GM12878 (cell line): Measurements from ENCODE around the gene SDR9C7.

Source experiments
- ETV6 ChIP-seq, 2 experiments: fragments of 450-650 bp in 1 of 2; IDR thresholded peaks in 1 of 2; conservative IDR thresholded peaks in 1 of 2; 2 replicates each; pipeline ENCODE4 v1.6.1; 2014; ENCODE audit warnings: antibody characterized with exemption in 1 of 2, borderline replicate concordance in 1 of 2, low read depth in 1 of 2, mild to moderate bottlenecking in 1 of 2, moderate library complexity in 1 of 2
- JUND ChIP-seq: IDR thresholded peaks from 2 replicates; pipeline ENCODE4 v1.6.1; 2012; ENCODE audit warnings: low read depth, mild to moderate bottlenecking, low read length, improper control_type of control experiment, moderate library complexity
- POLR2A ChIP-seq: IDR thresholded peaks from 2 replicates; pipeline ENCODE4 v1.6.1; 2011; ENCODE audit warnings: low read depth, mild to moderate bottlenecking, low read length
- USF1 ChIP-seq: IDR thresholded peaks from 2 replicates; pipeline ENCODE4 v1.6.1; 2011; ENCODE audit warnings: borderline replicate concordance, low read depth, mild to moderate bottlenecking, moderate library complexity, mixed read lengths, low read length; ENCODE audit not compliant: insufficient read depth; ENCODE audit errors: extremely low read length
- TF ChIP-seq, protein P1 (sequence below), 3 experiments: IDR thresholded peaks in 2 of 3; conservative IDR thresholded peaks in 1 of 3; 2 replicates each; pipeline ENCODE4 v1.5.1; 2011; ENCODE audit warnings: low read depth in 3 of 3, low read length in 3 of 3, mild to moderate bottlenecking in 3 of 3, control low read depth in 2 of 3, moderate library complexity in 2 of 3, inconsistent platforms in 1 of 3, mixed read lengths in 1 of 3; ENCODE audit not compliant: control insufficient read depth in 2 of 3, insufficient read depth in 1 of 3; ENCODE audit errors: extremely low read depth in 1 of 3

DNA sequence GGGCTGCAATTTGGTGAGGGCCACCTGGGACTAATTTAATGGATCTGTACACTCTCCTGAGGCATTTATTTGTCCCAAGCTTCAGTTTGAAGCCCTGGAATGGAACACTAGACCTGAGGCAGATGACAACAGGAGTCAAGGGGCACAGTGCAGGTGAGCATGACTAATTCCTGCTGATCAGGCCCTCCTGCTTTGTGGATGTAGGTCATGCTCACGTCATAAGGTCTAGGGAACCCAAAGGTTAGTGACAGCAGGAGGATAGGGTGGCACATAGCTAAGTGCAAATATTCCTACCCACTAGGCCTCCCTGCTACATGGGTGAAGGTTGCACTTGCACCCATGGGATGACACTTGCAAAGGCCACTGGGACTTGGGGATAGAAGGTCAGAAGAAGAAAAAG, 30.8 kb downstream of the SDR9C7 start:
- TF ChIP-seq POLR2A: no peak
- TF ChIP-seq, protein P1, sequence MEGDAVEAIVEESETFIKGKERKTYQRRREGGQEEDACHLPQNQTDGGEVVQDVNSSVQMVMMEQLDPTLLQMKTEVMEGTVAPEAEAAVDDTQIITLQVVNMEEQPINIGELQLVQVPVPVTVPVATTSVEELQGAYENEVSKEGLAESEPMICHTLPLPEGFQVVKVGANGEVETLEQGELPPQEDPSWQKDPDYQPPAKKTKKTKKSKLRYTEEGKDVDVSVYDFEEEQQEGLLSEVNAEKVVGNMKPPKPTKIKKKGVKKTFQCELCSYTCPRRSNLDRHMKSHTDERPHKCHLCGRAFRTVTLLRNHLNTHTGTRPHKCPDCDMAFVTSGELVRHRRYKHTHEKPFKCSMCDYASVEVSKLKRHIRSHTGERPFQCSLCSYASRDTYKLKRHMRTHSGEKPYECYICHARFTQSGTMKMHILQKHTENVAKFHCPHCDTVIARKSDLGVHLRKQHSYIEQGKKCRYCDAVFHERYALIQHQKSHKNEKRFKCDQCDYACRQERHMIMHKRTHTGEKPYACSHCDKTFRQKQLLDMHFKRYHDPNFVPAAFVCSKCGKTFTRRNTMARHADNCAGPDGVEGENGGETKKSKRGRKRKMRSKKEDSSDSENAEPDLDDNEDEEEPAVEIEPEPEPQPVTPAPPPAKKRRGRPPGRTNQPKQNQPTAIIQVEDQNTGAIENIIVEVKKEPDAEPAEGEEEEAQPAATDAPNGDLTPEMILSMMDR (IDR thresholded peaks at IDR 0.05 in 2 of 3, conservative IDR thresholded peaks at IDR 0.05 in 1 of 3; ENCODE audit: control insufficient read depth in 2 of 3, extremely low read depth in 1 of 3, insufficient read depth in 1 of 3, low read depth in 3 of 3, low read length in 3 of 3): no peak
- TF ChIP-seq JUND: no peak
- TF ChIP-seq USF1: no peak
- TF ChIP-seq ETV6 (conservative IDR thresholded peaks at IDR 0.05 in 1 of 2, IDR thresholded peaks at IDR 0.05 in 1 of 2; ENCODE audit: borderline replicate concordance in 1 of 2, low read depth in 1 of 2): no peak
